Chondrocyte (in vitro differentiated cells): Measurements from ENCODE around the gene ABCA13. TPM values are rescaled to one million over a fixed set of nuclear protein-coding genes. Genes with fewer than 3 reads are reported as not detected.

Experiments
- DNase-seq: peaks from one replicate; pipeline ENCODE4 v3.0.0; 2021; ENCODE audit warnings: mixed read lengths, low spot score
- H3K27ac Mint-ChIP-seq: one replicate; pipeline ENCODE4 v1.8.0; 2021; ENCODE audit warnings: mild to moderate bottlenecking, moderate library complexity, mixed read lengths; ENCODE audit not compliant: unreplicated experiment
- H3K27me3 Mint-ChIP-seq: 2 replicates; pipeline ENCODE4 v1.8.0; 2021; ENCODE audit warnings: low read depth, mixed read lengths
- H3K36me3 Mint-ChIP-seq: 2 replicates; pipeline ENCODE4 v1.8.0; 2021; ENCODE audit warnings: low read depth, mixed read lengths
- H3K4me1 Mint-ChIP-seq: 2 replicates; pipeline ENCODE4 v1.8.0; 2021; ENCODE audit warnings: low read depth, mild to moderate bottlenecking, mixed read lengths
- H3K4me3 Mint-ChIP-seq: one replicate; pipeline ENCODE4 v1.8.0; 2021; ENCODE audit warnings: mild to moderate bottlenecking, moderate library complexity, mixed read lengths; ENCODE audit not compliant: unreplicated experiment
- H3K9me3 Mint-ChIP-seq: 2 replicates; pipeline ENCODE4 v1.8.0; 2021; ENCODE audit warnings: low read depth, mixed read lengths
- CTCF ChIP-seq: fragments of 200-600 bp; sonication (generic); IDR thresholded peaks from 2 replicates; pipeline ENCODE4 v1.5.0; 2021; ENCODE audit warnings: antibody characterized with exemption, mild to moderate bottlenecking, moderate library complexity
- total RNA-seq: library from RNA; stranded (reverse); gene quantifications from 3 replicates; pipeline ENCODE4 v1.2.1, GENCODE V29; 2021

Gene ABCA13
- total RNA-seq, 1 donor from 2014 or later: 0.07 TPM

- no peak overlapping the region for H3K4me3 Mint-ChIP-seq
- H3K36me3 Mint-ChIP-seq: no peaks in the 10 kb centered on the region
- no peak for TF ChIP-seq CTCF
- DNase-seq: no peak
- no peaks in the 10 kb centered on the region for H3K4me1 Mint-ChIP-seq
- H3K27me3 Mint-ChIP-seq: peaks cover 7% of the 10 kb centered on the region
- no peaks in the 10 kb centered on the region for H3K9me3 Mint-ChIP-seq
- no peak overlapping the region for H3K27ac Mint-ChIP-seq
These were observed 284.1 kb downstream of the ABCA13 start for GRCh38 chr7:48455363-48455762.

- TF ChIP-seq CTCF: no peak
- no peaks in the 10 kb centered on the region for H3K36me3 Mint-ChIP-seq
- peaks cover 12% of the 10 kb centered on the region for H3K27me3 Mint-ChIP-seq
- H3K9me3 Mint-ChIP-seq: no peaks in the 10 kb centered on the region
- H3K27ac Mint-ChIP-seq: no peak overlapping the region
- DNase-seq: no peak
- H3K4me1 Mint-ChIP-seq: no peaks in the 10 kb centered on the region
- H3K4me3 Mint-ChIP-seq: no peak overlapping the region
These were observed 287.7 kb downstream of the ABCA13 start for GRCh38 chr7:48458701-48459524.

GRCh38 chr7:48466713-48467112, 295.5 kb downstream of the ABCA13 start:
- Mint-ChIP-seq H3K27ac (no peak overlapping the region), H3K36me3 (no peaks in the 10 kb centered on the region), H3K4me1 (no peaks in the 10 kb centered on the region), H3K9me3 (no peaks in the 10 kb centered on the region), H3K4me3 (no peak overlapping the region), H3K27me3 (peaks cover 26% of the 10 kb centered on the region)
- TF ChIP-seq CTCF: no peak
- no peak for DNase-seq

- H3K9me3 Mint-ChIP-seq: no peaks in the 10 kb centered on the region
- DNase-seq: no peak
- no peak overlapping the region for H3K4me3 Mint-ChIP-seq
- H3K27ac Mint-ChIP-seq: no peak overlapping the region
- peaks cover 14% of the 10 kb centered on the region for H3K27me3 Mint-ChIP-seq
- no peak for TF ChIP-seq CTCF
- no peaks in the 10 kb centered on the region for H3K4me1 Mint-ChIP-seq
- no peaks in the 10 kb centered on the region for H3K36me3 Mint-ChIP-seq
These were observed 299.9 kb downstream of the ABCA13 start for GRCh38 chr7:48471196-48471595.

GRCh38 chr7:48472640-48473039, 301.4 kb downstream of the ABCA13 start:
- DNase-seq: no peak
- Mint-ChIP-seq H3K9me3 (no peaks in the 10 kb centered on the region), H3K4me3 (no peak overlapping the region), H3K27me3 (peaks cover 14% of the 10 kb centered on the region), H3K4me1 (no peaks in the 10 kb centered on the region), H3K36me3 (no peaks in the 10 kb centered on the region), H3K27ac (no peak overlapping the region)
- TF ChIP-seq CTCF: no peak
